ENCODE data around the gene TUBB.

TUBB gene

GRCh38 chr6:30769853-30770524, 49.8 kb downstream of the TUBB start:
- in situ Hi-C loops (cut with MboI; ENCODE audit: low pct_unique_long_range_greater_than_20kb, low sequenced_read_pairs) = no loop called here
- no peak for DNase-seq

GRCh38 chr6:30770592-30770991, 50.4 kb downstream of the TUBB start:
- in situ Hi-C loops (cut with MboI; ENCODE audit: low pct_unique_long_range_greater_than_20kb, low sequenced_read_pairs) = no loop called here
- DNase-seq = no peak

DNA sequence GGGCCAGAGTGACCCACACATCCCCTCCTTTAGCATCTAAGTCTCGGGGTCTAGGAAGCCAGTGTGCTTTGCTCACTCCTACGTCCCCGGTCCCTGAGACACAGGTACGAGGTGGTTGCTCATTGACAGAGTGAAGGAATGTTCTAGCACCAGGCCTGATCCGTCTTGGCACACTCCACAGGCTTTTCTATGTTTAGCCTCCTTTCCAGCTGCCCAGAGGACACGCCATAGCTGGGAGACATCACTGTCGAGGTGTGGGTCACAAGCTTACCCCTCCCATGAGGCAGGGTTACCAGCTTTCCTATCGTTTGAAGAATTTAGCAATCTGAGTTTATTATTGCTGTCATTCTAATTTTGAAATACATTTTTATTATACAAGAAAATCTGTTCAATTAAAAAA, 54.5 kb downstream of the TUBB start:
- no peak for DNase-seq
- in situ Hi-C loops (cut with MboI; ENCODE audit: low pct_unique_long_range_greater_than_20kb, low sequenced_read_pairs) = no loop called here
